ENCODE data around the gene BSND. TPM values are rescaled to one million over a fixed set of nuclear protein-coding genes. Genes with fewer than 3 reads are reported as not detected.

The BSND gene
- not detected in 2 replicates for total RNA-seq (2021)
- Bru-seq, nascent RNA, result not detected
- BruChase-seq, experiment 1, labeled RNA remaining after a 2-hour chase, result not detected
- BruChase-seq, experiment 2, labeled RNA remaining after a 6-hour chase, result percentile 6 among the genes with signal in this experiment
- long read RNA-seq, result 0 reads

GRCh38 chr1:54998677-54999076 lies at the start of gene BSND:
TSS of gene BSND (plus strand) at chr1:54998933. CDS start at chr1:54999187, 254 bp downstream.
- Histone ChIP-seq H3K4me3 (ENCODE audit: low read depth, low read length, poor library complexity, severe bottlenecking) (no peak within 1 kb of the TSS), H3K4me1 (ENCODE audit: insufficient read depth, low read length, poor library complexity, severe bottlenecking) (peaks cover 8% of the 10 kb centered on the region), H3K36me3 (ENCODE audit: insufficient read depth, low read length, poor library complexity, severe bottlenecking) (no peaks in the 10 kb centered on the region), H3K27me3 (replicated peaks; ENCODE audit: insufficient read depth, low read depth, low read length, poor library complexity) (peaks cover 14% of the 10 kb centered on the region), H3K27ac (ENCODE audit: low read depth, low read length, poor library complexity, severe bottlenecking) (no peak within 1 kb of the TSS), H3K9me3 (ENCODE audit: low read depth, low read length, poor library complexity, severe bottlenecking) (no peaks in the 10 kb centered on the region)
- no peak for DNase-seq (ENCODE audit: low spot score)
- TF ChIP-seq EZH2 (IDR thresholded peaks at IDR 0.05; ENCODE audit: borderline replicate concordance, low read depth, low read length, poor library complexity, severe bottlenecking) (no peak), CTCF (conservative IDR thresholded peaks at IDR 0.05; ENCODE audit: low read depth, low read length) (no peak)
- ChIA-PET CTCF (no interaction called here), POLR2A (ENCODE audit: low non-redundant PET) (no interaction called here)
- no TSS peak for BruUV-seq (replicated peaks)
- intact Hi-C loops (cut with micrococcal nuclease; ENCODE audit: unreplicated experiment), result no loop called here

- ChIA-PET CTCF (interaction anchor here (2.5 kb wide), 1 partner anchor 73 kb away, joined by 26 read pairs; no protein-coding TSS in a partner anchor), POLR2A (ENCODE audit: low non-redundant PET) (no interaction called here)
- no peaks in the 10 kb centered on the region for H3K4me1 ChIP-seq (ENCODE audit: insufficient read depth, low read length, poor library complexity, severe bottlenecking)
- H3K27me3 ChIP-seq (replicated peaks; ENCODE audit: insufficient read depth, low read depth, low read length, poor library complexity), result no peaks in the 10 kb centered on the region
- DNase-seq (ENCODE audit: low spot score), result no peak
- intact Hi-C loops (cut with micrococcal nuclease; ENCODE audit: unreplicated experiment), result loop anchor here (10.0 kb wide), 1 partner anchor 326 kb away; no protein-coding TSS in a partner anchor
- no peak for TF ChIP-seq CTCF (conservative IDR thresholded peaks at IDR 0.05; ENCODE audit: low read depth, low read length)
- no peak for TF ChIP-seq EZH2 (IDR thresholded peaks at IDR 0.05; ENCODE audit: borderline replicate concordance, low read depth, low read length, poor library complexity, severe bottlenecking)
- no peaks in the 10 kb centered on the region for H3K9me3 ChIP-seq (ENCODE audit: low read depth, low read length, poor library complexity, severe bottlenecking)
- H3K36me3 ChIP-seq (ENCODE audit: insufficient read depth, low read length, poor library complexity, severe bottlenecking), result no peaks in the 10 kb centered on the region
- no TSS peak for BruUV-seq (replicated peaks)
- no peak overlapping the region for H3K4me3 ChIP-seq (ENCODE audit: low read depth, low read length, poor library complexity, severe bottlenecking)
- no peak overlapping the region for H3K27ac ChIP-seq (ENCODE audit: low read depth, low read length, poor library complexity, severe bottlenecking)
These were observed 49.7 kb upstream of the BSND start for GRCh38 chr1:54949053-54949452.

- TF ChIP-seq CTCF (conservative IDR thresholded peaks at IDR 0.05; ENCODE audit: low read depth, low read length) (no peak), EZH2 (IDR thresholded peaks at IDR 0.05; ENCODE audit: borderline replicate concordance, low read depth, low read length, poor library complexity, severe bottlenecking) (no peak)
- POLR2A ChIA-PET (ENCODE audit: low non-redundant PET), result no interaction called here
- H3K36me3 ChIP-seq (ENCODE audit: insufficient read depth, low read length, poor library complexity, severe bottlenecking), result no peaks in the 10 kb centered on the region
- no peaks in the 10 kb centered on the region for H3K4me1 ChIP-seq (ENCODE audit: insufficient read depth, low read length, poor library complexity, severe bottlenecking)
- no peak overlapping the region for H3K4me3 ChIP-seq (ENCODE audit: low read depth, low read length, poor library complexity, severe bottlenecking)
- no peaks in the 10 kb centered on the region for H3K9me3 ChIP-seq (ENCODE audit: low read depth, low read length, poor library complexity, severe bottlenecking)
- H3K27me3 ChIP-seq (replicated peaks; ENCODE audit: insufficient read depth, low read depth, low read length, poor library complexity), result no peaks in the 10 kb centered on the region
- no peak overlapping the region for H3K27ac ChIP-seq (ENCODE audit: low read depth, low read length, poor library complexity, severe bottlenecking)
- CTCF ChIA-PET, result interaction anchor here (1.3 to 2.5 kb wide), 3 partner anchors 46 to 72 kb away, joined by 4 to 26 read pairs (median 19); no protein-coding TSS in a partner anchor
- BruUV-seq (replicated peaks), result no TSS peak
- no peak for DNase-seq (ENCODE audit: low spot score)
- intact Hi-C loops (cut with micrococcal nuclease; ENCODE audit: unreplicated experiment), result loop anchor here (1.0 to 10.0 kb wide), 3 partner anchors 46 to 1635 kb away; no protein-coding TSS in a partner anchor
These were observed 48.7 kb upstream of the BSND start for GRCh38 chr1:54950006-54950368.
